ENCODE data around the gene NFAT5. TPM values are rescaled to one million over a fixed set of nuclear protein-coding genes. Genes with fewer than 3 reads are reported as not detected.

Gene NFAT5
- total and polyA plus RNA-seq, 9 of the 15 experiments (the other 6 are each of a cell fraction or from before 2014, with no cell fraction given), result 0.78 to 20.5 (median 12.4) TPM

DNA sequence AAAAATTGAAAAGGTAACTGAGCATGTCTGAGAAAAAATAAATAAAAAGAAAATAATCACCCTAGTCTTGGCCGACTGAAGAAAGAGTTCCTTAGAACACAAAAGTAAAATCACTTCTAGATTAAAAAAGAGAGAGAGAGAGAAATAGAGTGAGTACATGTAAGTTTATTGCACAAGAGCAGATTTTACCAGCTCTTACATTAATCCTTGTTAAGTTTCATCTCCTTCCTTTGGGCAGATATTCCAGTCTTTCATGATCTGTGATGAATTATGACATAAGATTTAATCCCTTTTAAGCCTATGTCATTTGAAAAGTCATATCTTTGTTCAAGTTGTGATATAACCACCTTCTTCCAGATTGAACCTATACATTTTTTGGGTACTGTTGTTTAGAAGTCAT lies 54.8 kb downstream of the NFAT5 start:
- H3K27ac ChIP-seq (ENCODE audit: extremely low read depth, low read depth, low read length), result no peak overlapping the region
- ChIA-PET POLR2A (interaction anchor here (0.6 kb wide), 1 partner anchor 11 kb away, joined by 3 read pairs; no protein-coding TSS in a partner anchor), CTCF (ENCODE audit: low intra/inter-chr PET ratio) (no interaction called here)
- H3K79me2 ChIP-seq (ENCODE audit: control insufficient read depth, insufficient read depth, low read length), result peaks cover 52% of the 10 kb centered on the region
- H3K9ac ChIP-seq (ENCODE audit: insufficient read depth in 1 of 2, low read depth in 2 of 2, low read length in 2 of 2), result no peak overlapping the region
- no peak overlapping the region for H3K4me3 ChIP-seq
- no peaks in the 10 kb centered on the region for H3K9me1 ChIP-seq (ENCODE audit: control insufficient read depth, insufficient read depth, low read length)
- H3K9me3 ChIP-seq (replicated peaks; ENCODE audit: control insufficient read depth, insufficient read depth, low read depth, low read length), result no peaks in the 10 kb centered on the region
- peaks cover 8% of the 10 kb centered on the region; the same call in 2 of the 3 replicates for H3K36me3 ChIP-seq (ENCODE audit: control insufficient read depth, insufficient read depth, low read length)
- no peak for FAIRE-seq
- in situ Hi-C loops (cut with MboI) (no loop called here), intact Hi-C loops (cut with micrococcal nuclease) (no loop called here)
- no peak overlapping the region for H2AFZ ChIP-seq (ENCODE audit: low read depth, low read length)
- TF ChIP-seq CEBPG (CRISPR knock-in tag; IDR thresholded peaks at IDR 0.05), result no peak
- TF ChIP-seq CEBPG (tag; conservative IDR thresholded peaks at IDR 0.05 in 1 of 2, IDR thresholded peaks at IDR 0.05 in 1 of 2), result peak; percentile 38 to 59; a peak in 1 of 4 replicates
- no peak for TF ChIP-seq NKRF (IDR thresholded peaks at IDR 0.05; ENCODE audit: borderline replicate concordance)
- TF ChIP-seq RBM14 (IDR thresholded peaks at IDR 0.05; ENCODE audit: borderline replicate concordance, insufficient read depth, low read depth, low read length), result no peak
- TF ChIP-seq CEBPB (tag; IDR thresholded peaks at IDR 0.05), result 0 out of 2 replicates have a peak, but pooled peaks have one; percentile 34
- no peak for TF ChIP-seq TCF7 (IDR thresholded peaks at IDR 0.05; ENCODE audit: borderline replicate concordance)
- TF ChIP-seq CBX5 (IDR thresholded peaks at IDR 0.05; ENCODE audit: borderline replicate concordance, low read depth), result no peak
- no peak for TF ChIP-seq TBP (optimal IDR thresholded peaks at IDR 0.05; ENCODE audit: low read depth, low read length)
- peak; percentile 11; the same call in 1 of the 2 replicates for TF ChIP-seq EP400 (IDR thresholded peaks at IDR 0.05)
- no peak for TF ChIP-seq E2F4 (CRISPR knock-in tag; IDR thresholded peaks at IDR 0.05; ENCODE audit: low read depth)
- no peaks in the 10 kb centered on the region for H3K27me3 ChIP-seq (ENCODE audit: control insufficient read depth in 2 of 2, insufficient read depth in 2 of 2, low read length in 2 of 2)
- 50% methylated on average over 1 of the region's 1 CpG for WGBS (ENCODE audit: insufficient coverage, low coverage, missing lambda C conversion rate)
- no peak for DNase-seq (ENCODE audit: extremely low read depth in 1 of 4, low spot score in 3 of 4)
- H4K20me1 ChIP-seq (replicated peaks; ENCODE audit: control insufficient read depth, insufficient read depth, low read length), result no peaks in the 10 kb centered on the region; the same call in 1 of the 2 replicates
- BruUV-seq (replicated peaks), result TSS peak; percentile 18
- H3K4me2 ChIP-seq (ENCODE audit: insufficient read depth, low read length), result no peak overlapping the region
- peaks cover 4 to 9% of the 10 kb centered on the region in 2 experiments; a peak in 3 of 5 replicates for H3K4me1 ChIP-seq (replicated peaks in 1 of 2; ENCODE audit: control insufficient read depth in 2 of 2, insufficient read depth in 2 of 2, low read length in 2 of 2)
- ATAC-seq, result no peak

All from K562 (cell line).